ENCODE data around the gene SLF1.
A peak's percentile ranks its signal among the peaks of the same experiment; 100 is the strongest.

SLF1 gene

GRCh38 chr5:94618493-94619328, at the start of gene SLF1, which contains the start of gene KIAA0825:
SLF1 (plus strand) TSS chr5:94618669; CDS start chr5:94628811, 10,142 bp downstream.
KIAA0825 (minus strand) TSS chr5:94618604; CDS start chr5:94537126, 81,478 bp downstream.
- peak; percentile 82 to 87 for DNase-seq

GRCh38 chr5:94571415-94571814, 47.1 kb upstream of the SLF1 start:
- no peak for DNase-seq

DNA sequence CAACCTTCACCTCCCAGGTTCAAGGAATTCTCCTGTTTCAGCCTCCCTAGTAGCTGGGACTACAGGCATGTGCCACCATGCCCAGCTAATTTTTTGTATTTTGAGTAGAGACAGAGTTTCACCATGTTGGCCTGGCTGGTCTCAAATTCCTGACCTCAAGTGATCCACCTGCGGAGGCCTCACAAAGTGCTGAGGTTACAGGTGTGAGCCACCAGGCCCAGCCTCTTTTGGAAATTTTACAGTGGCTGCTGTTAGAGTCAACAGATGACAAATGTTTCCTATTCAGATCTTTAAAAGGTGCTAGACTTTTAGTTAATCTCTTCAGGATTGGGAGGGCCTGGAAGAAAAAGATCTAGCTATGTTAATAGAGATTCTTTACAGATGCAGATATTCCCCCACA, 45.1 kb upstream of the SLF1 start:
- DNase-seq, result peak in 1 of 2 donors; percentile 25

GRCh38 chr5:94575196-94575595, 43.3 kb upstream of the SLF1 start:
- DNase-seq, result peak in 1 of 2 donors; percentile 36

GRCh38 chr5:94577466-94578245, 40.8 kb upstream of the SLF1 start:
- DNase-seq, result peak in 1 of 2 donors; percentile 70

DNA sequence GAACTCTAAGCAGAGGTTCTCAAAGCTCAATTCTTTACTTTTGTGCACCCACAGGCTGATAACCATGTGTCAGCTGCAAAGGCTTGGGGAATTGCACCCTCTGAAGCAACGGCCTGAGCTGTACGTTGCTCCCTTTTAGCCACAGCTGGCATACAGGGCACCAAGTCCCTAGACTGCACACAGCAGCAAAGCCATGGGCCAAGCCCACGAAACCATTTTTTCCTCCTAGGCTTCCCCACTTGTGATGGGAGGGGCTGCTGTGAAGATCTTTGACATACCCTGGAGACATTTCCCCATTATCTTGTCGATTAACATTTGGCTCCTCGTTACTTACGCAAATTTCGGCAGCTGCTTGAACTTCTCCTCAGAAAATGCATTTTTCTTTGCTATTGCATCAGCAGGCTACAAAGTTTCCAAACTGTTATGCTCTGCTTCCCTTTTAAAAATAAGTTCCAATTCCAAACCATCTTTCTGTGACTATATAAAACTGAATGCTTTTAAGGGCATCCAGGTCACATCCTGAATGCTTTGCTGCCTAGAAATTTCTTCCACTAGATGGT, 23.1 kb upstream of the SLF1 start:
- DNase-seq, result no peak

DNA sequence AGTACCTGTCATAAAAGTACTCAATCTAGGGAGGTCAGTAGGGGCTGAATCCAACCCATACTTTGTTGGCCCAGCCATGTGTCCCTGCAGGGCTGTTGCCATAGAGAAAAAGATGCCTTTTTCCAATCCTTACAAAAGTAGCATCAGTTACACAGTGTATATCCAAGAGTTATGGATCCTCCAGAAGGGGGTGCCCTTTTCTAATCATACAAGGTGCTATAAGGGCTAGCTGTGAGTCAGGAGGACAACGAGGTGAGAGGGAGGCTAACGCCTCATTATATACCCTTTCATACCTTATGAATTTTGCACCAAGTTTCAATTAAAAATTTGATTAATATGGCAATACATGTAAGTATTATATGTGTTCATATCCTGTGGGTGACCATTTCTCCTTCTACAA, 4.9 kb upstream of the SLF1 start:
- peak in 1 of 2 donors; percentile 24 for DNase-seq

DNA sequence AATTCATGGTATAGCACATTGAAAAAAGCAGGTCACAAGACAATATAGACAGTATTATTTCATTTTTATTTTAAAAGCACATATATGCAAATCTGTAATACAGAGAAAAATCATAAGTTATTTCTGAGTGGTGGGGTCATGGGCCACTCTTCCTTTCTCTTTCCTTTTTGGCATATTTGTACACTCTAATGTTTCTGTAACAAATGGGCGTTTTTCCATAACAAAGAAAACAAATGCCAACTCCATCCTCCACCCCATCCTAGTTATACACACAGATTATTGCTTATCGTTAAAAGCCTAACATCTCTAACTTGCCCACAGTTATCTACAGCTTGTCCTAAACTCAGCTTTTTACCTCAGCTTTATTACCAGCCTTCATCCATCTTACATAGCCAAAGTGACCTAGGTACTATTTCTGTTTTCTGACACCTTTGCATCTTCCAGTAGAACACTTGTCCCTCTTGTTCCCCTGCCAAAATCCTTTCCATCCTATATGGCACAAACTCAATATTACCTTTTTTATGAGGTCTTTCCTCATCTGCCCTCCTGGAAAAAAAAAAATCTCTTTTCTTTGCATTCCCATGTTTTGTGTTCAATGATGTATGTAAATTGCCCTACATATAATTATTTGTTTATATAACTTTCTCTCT, 4.2 kb upstream of the SLF1 start:
- no peak for DNase-seq

DNA sequence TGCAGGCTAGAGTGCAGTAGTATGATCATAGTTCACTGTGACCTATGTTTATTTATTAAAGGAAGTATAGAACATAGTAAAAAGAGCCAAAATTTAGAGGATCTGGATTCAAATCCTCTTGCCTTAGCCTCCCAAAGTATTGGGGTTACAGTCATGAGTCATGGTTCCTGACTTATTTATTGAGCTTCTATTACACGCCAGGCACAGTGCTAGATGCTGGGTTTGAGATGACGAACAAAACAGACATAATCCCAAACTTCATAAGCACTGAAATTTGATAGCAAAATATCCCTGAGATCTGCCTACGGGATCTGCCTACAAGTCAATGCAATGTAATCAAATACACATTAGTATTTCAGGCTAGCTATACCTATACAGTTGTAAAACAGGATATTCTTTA, 2.6 kb upstream of the SLF1 start:
- DNase-seq, result no peak

DNA sequence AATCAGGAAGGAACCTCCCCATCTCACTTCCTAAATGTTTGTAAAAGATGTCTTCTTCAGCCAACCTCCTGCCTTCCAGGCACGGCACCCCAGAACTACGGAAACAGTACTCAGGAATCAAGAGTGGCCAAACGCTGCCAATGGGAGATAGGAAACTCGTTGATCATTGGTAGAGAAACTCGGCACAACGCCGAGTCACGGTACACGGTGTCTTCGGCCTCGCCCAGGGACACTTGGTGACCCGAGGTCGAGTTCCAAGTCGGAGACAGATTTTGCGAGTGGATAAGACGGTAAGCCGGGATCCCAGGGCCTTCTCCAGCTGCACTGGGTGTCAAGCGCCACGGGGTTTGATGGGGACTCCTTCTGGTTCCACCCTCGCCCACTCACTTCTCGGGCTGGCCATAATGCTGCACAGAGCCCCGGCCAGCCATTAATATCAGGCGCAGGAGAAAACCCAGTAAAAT, 408 bp upstream of the SLF1 start:
- peak; percentile 17 to 41 for DNase-seq

DNA sequence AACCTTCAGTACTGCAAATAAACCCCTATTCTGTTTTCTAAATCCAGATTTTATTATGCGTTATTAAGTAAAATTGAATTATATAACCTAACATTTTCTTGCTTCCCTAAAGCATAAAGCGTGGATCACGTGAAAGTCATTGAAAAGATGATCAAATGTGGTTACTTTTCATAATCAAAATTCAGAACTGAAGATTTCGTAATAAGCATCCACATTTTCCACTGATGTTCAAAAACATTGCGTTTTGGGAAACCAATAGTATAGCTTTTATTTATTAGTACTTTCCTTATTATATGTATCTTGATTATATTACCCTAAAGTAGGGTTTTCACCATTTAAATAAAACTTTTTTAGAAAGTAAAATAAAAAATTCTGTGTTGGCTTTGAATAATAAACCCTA, 1.8 kb downstream of the SLF1 start:
- no peak for DNase-seq

DNA sequence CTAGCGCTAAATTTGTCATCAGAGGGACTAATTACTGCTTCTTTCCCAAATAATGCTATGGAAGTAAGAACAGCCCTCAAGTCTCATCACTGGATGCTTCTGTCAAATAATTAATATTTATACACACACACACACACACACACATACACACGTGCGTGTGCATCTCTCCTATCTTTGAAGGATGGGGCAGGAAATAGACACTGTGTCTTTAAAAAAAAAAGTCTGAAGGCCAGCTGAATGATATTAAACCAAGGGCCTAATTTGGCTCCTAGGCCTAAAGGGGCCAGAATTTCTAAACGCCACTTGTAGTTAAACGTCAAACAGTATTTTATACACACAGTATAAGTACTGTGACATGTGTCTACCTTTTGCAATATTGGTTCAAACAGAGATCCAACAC, 3.3 kb downstream of the SLF1 start:
- no peak for DNase-seq

DNA sequence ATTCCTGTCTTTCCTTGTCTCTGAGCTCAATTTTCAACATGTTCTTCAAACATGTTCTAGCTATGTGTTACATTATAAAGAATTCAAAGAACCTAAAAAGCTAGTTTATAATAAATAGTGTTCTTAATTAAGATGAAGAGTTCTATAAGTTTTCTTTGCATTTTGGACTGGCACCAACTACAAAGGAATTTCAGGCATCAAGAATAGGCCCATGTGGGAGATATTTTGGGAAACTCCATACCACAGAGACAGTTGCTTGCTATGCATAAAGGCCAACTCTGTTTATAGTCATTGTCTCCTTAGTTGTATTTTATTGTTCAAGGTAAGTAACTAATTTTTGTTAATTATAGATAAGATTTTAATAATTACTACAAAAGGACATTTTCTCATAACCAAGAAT, 4.5 kb downstream of the SLF1 start:
- no peak for DNase-seq

DNA sequence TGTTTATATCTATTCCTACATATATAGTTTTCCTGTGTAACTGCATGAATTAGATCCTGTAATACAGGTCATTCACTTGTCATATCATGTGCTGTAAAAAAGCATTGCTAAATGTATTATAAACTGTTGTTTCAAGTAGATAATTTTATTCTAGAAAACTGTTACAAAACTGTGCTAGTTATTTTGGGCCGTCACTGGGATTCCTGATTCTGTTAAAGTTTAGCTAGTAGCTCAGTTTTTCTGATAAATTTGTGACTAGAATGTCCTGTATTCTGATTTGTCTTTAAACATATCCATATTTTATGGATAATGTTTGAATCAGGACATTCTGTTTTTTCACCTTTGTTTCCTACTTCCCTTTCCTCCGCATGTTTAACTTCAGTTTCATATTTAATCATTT, 5.4 kb downstream of the SLF1 start:
- no peak for DNase-seq

- no peak for DNase-seq
These were observed 8.7 kb downstream of the SLF1 start for GRCh38 chr5:94627191-94627590.

GRCh38 chr5:94632024-94632423, 13.6 kb downstream of the SLF1 start:
- no peak for DNase-seq

DNA sequence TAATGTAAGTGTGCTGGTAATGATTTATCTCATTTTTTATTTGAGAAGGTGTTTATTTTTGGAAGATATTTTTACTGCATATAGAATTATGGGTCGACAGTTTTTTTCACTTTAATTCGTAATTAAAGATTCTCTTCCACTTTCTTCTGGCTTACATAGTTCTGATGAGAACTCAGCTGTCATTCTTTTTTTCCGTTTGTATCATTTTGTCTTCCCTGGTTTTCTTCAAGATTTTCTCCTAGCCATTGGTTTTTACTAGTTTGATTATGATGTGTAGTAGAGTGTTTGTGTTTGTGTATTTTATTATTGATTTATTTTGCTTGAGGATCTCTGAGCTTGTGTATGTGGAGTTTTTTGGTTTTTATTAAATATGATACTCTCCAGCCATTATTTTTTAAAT, 21.7 kb downstream of the SLF1 start:
- no peak for DNase-seq

GRCh38 chr5:94645053-94645452, 26.6 kb downstream of the SLF1 start:
- no peak for DNase-seq

- no peak for DNase-seq
These were observed 28.3 kb downstream of the SLF1 start for GRCh38 chr5:94646758-94647157.

- DNase-seq, result no peak
These were observed 31.4 kb downstream of the SLF1 start for GRCh38 chr5:94649874-94650273.

DNA sequence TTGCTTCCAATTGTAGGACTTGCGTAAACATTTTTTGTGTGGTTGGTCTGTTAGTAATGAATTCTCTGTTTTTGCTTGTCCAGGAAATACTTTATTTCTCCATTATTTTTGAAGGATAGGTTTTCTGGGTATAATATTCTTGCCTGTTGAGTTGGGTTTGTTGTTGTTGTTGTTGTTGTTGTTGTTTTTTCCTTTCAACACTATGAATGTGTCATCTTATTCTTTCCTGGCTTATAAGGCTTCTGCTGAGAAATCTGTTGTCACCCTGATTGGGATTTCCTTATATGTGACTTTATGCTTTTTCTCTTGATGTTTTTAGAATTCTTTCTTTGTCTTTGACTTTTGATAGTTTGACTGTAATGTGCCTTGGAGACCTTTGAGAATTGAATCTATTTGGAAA, 39.8 kb downstream of the SLF1 start:
- no peak for DNase-seq

GRCh38 chr5:94660506-94660905, 42.0 kb downstream of the SLF1 start:
- DNase-seq, result no peak

DNA sequence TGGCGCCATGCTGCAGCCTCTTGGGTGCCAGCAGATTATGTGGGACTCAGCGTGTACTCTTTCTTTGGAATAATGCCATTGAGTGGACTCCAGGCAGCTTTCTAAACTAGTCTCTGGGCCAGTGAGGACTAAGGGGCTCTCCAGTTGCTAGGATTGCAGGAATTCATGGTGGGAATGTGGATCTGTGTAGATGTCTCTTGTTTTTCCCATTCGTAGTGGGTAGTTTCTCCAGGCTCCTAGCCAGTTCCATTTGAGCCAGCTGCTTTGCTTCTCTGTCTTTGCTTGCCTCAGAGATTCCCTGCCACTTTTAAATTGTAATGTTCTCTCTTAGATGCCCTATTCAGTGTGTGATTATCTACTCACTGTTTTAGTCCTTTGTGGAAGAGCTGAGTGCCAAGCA, 42.6 kb downstream of the SLF1 start:
- DNase-seq, result no peak

Data from CD4-positive, alpha-beta T cell treated with Interleukin-4 for 1 hour (primary cell).